Endothelial cell of umbilical vein (primary cell): ENCODE results near the gene PTPRK.

Source experiments
- EZH2 ChIP-seq: IDR thresholded peaks from 2 replicates; pipeline ENCODE4 v1.6.1; 2012; ENCODE audit warnings: borderline replicate concordance, low read depth, mild to moderate bottlenecking, moderate library complexity, low read length, inconsistent platforms; ENCODE audit not compliant: severe bottlenecking
- POLR2A ChIP-seq: IDR thresholded peaks from 2 replicates; pipeline ENCODE4 v1.6.1; 2012; ENCODE audit warnings: low read depth, mild to moderate bottlenecking, control low read depth, low read length
- TF ChIP-seq, protein P1 (sequence below), 2 donors: IDR thresholded peaks; 1 replicate in 1 of 2; 2 replicates in 1 of 2; pipeline ENCODE4 v1.5.1; 2011; ENCODE audit warnings: low read length in 2 of 2, mild to moderate bottlenecking in 2 of 2, moderate library complexity in 2 of 2, control low read depth in 1 of 2, inconsistent platforms in 1 of 2, low read depth in 1 of 2; ENCODE audit not compliant: insufficient read depth in 1 of 2; ENCODE audit errors: extremely low read depth in 1 of 2
- TF ChIP-seq, protein P2 (sequence below): IDR thresholded peaks from 2 replicates; pipeline ENCODE4 v1.6.1; 2011; ENCODE audit not compliant: insufficient read depth, insufficient read length

DNA sequence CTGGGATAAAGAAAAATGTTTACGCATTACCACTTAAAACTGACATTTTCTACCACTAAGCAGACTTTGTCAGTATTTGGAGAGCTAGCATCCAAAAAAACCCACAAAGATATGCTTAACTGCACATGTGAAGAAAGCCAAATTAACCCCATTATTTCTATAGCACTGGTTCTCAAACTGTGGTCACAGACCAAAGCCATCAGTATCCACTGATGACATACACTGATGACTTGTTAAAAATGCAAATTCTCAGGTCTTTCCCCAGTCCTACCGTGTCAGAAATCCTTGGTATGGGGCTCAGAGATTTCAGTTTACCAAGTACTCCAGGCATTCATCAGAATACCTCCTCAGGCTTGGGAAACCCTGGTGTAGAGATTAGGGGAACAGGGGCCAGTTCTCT is 230.2 kb downstream of the PTPRK start:
- TF ChIP-seq, protein P1, sequence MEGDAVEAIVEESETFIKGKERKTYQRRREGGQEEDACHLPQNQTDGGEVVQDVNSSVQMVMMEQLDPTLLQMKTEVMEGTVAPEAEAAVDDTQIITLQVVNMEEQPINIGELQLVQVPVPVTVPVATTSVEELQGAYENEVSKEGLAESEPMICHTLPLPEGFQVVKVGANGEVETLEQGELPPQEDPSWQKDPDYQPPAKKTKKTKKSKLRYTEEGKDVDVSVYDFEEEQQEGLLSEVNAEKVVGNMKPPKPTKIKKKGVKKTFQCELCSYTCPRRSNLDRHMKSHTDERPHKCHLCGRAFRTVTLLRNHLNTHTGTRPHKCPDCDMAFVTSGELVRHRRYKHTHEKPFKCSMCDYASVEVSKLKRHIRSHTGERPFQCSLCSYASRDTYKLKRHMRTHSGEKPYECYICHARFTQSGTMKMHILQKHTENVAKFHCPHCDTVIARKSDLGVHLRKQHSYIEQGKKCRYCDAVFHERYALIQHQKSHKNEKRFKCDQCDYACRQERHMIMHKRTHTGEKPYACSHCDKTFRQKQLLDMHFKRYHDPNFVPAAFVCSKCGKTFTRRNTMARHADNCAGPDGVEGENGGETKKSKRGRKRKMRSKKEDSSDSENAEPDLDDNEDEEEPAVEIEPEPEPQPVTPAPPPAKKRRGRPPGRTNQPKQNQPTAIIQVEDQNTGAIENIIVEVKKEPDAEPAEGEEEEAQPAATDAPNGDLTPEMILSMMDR (IDR thresholded peaks at IDR 0.05; ENCODE audit: extremely low read depth in 1 of 2, insufficient read depth in 1 of 2, low read depth in 1 of 2, low read length in 2 of 2), result no peak
- TF ChIP-seq, protein P2, sequence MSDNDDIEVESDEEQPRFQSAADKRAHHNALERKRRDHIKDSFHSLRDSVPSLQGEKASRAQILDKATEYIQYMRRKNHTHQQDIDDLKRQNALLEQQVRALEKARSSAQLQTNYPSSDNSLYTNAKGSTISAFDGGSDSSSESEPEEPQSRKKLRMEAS, result no peak
- TF ChIP-seq EZH2 (no peak), POLR2A (no peak)
